Left ventricle myocardium inferior (tissue), 1 donor: ENCODE results near the gene ELMO1. TPM values are rescaled to one million over a fixed set of nuclear protein-coding genes. Genes with fewer than 3 reads are reported as not detected.

ENCODE experiments used
- DNase-seq: peaks from one replicate; pipeline ENCODE4 v3.0.0-alpha.2; 2020
- H3K27ac ChIP-seq: fragments of 200-600 bp; replicated peaks from 2 replicates; pipeline ENCODE4 v1.8.0; 2021
- H3K27me3 ChIP-seq: fragments of 200-600 bp; 2 replicates; pipeline ENCODE4 v1.8.0; 2021; ENCODE audit warnings: low read depth
- H3K36me3 ChIP-seq: fragments of 200-600 bp; 2 replicates; pipeline ENCODE4 v1.8.0; 2021
- H3K4me1 ChIP-seq: fragments of 200-600 bp; 2 replicates; pipeline ENCODE4 v1.8.0; 2021
- H3K4me3 ChIP-seq: fragments of 200-600 bp; 2 replicates; pipeline ENCODE4 v1.8.0; 2021; ENCODE audit warnings: mild to moderate bottlenecking, moderate library complexity
- H3K9me3 ChIP-seq: fragments of 200-600 bp; replicated peaks from 2 replicates; pipeline ENCODE4 v1.8.0; 2021
- CTCF ChIP-seq: fragments of 200-600 bp; IDR thresholded peaks from 2 replicates; pipeline ENCODE4 v1.8.0; 2021; ENCODE audit warnings: antibody characterized with exemption, mild to moderate bottlenecking, borderline replicate concordance
- intact Hi-C: fragments of 100-400 bp; cut with micrococcal nuclease; formaldehyde crosslinking; loops from one replicate; pipeline ENCODE4 v1.11.0; 2022
- total RNA-seq: library from RNA; stranded (reverse); fragmentation: NEBNext Ultra II Directional; extraction: Animal tissue kit (Norgen Biotek cat#: 25700); gene quantifications from one replicate; pipeline ENCODE4 v1.2.1, GENCODE V29; 2021
- donor health status: DM: no; HTN: yes; CAD: no; lungs with severe emphysema.

The ELMO1 gene
- total RNA-seq, 1 donor from 2014 or later, result 10.0 TPM

- DNase-seq, result peak; percentile 27
- Histone ChIP-seq H3K9me3 (no peaks in the 10 kb centered on the region), H3K27ac (peak overlapping the region; percentile 53), H3K4me1 (peaks cover 21% of the 10 kb centered on the region), H3K36me3 (no peaks in the 10 kb centered on the region), H3K27me3 (no peaks in the 10 kb centered on the region), H3K4me3 (no peak overlapping the region)
- TF ChIP-seq CTCF, result no peak
- intact Hi-C loops, result no loop called here
Observed at GRCh38 chr7:37369906-37370305, 78.8 kb downstream of the ELMO1 start.

GRCh38 chr7:37368540-37368939 lies 80.1 kb downstream of the ELMO1 start:
- Histone ChIP-seq H3K27me3 (no peaks in the 10 kb centered on the region), H3K4me1 (peaks cover 31% of the 10 kb centered on the region), H3K9me3 (no peaks in the 10 kb centered on the region), H3K36me3 (no peaks in the 10 kb centered on the region), H3K27ac (no peak overlapping the region), H3K4me3 (no peak overlapping the region)
- intact Hi-C loops, result no loop called here
- no peak for DNase-seq
- TF ChIP-seq CTCF, result no peak

- Histone ChIP-seq H3K27me3 (no peaks in the 10 kb centered on the region), H3K9me3 (no peaks in the 10 kb centered on the region), H3K4me1 (peaks cover 31% of the 10 kb centered on the region), H3K27ac (no peak overlapping the region), H3K36me3 (no peaks in the 10 kb centered on the region), H3K4me3 (no peak overlapping the region)
- intact Hi-C loops, result no loop called here
- DNase-seq, result no peak
- TF ChIP-seq CTCF, result no peak
Observed at GRCh38 chr7:37367010-37367409, 81.7 kb downstream of the ELMO1 start.

- DNase-seq, result no peak
- H3K36me3 ChIP-seq, result no peaks in the 10 kb centered on the region
- TF ChIP-seq CTCF, result no peak
- no peaks in the 10 kb centered on the region for H3K9me3 ChIP-seq
- intact Hi-C loops, result no loop called here
- H3K27ac ChIP-seq, result no peak overlapping the region
- H3K4me1 ChIP-seq, result peaks cover 31% of the 10 kb centered on the region
- no peaks in the 10 kb centered on the region for H3K27me3 ChIP-seq
- H3K4me3 ChIP-seq, result no peak overlapping the region
Observed at GRCh38 chr7:37366445-37366844, 82.2 kb downstream of the ELMO1 start.

DNA sequence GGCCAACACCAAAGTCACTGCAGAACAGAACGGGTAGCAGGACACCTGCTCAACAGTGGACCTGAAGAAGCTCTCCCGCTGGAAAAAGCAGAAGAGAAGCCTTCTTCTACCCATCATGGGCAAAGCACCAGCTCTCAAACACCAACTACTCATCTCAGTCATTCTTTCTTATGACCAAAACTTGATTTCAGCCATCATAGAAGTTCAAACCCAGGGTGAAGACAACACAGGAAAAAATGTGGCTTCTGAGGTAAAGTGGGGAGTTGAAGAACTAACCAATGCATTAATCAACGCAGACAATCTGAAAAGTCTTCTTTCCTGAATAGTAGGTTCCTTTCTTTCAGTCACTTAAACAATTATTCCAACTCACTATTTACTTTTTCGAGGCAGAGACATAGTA lies 83.3 kb downstream of the ELMO1 start:
- H3K36me3 ChIP-seq, result no peaks in the 10 kb centered on the region
- no peaks in the 10 kb centered on the region for H3K27me3 ChIP-seq
- H3K4me1 ChIP-seq, result peaks cover 31% of the 10 kb centered on the region
- H3K9me3 ChIP-seq, result no peaks in the 10 kb centered on the region
- no peak for TF ChIP-seq CTCF
- H3K4me3 ChIP-seq, result no peak overlapping the region
- intact Hi-C loops, result no loop called here
- no peak for DNase-seq
- H3K27ac ChIP-seq, result peak overlapping the region; percentile 13

GRCh38 chr7:37364856-37365255 lies 83.8 kb downstream of the ELMO1 start:
- intact Hi-C loops, result no loop called here
- H3K27ac ChIP-seq, result peak overlapping the region; percentile 13

More at GRCh38 chr7:37364856-37365255, 83.8 kb downstream of the ELMO1 start:
- Histone ChIP-seq H3K27me3 (no peaks in the 10 kb centered on the region), H3K4me1 (peaks cover 36% of the 10 kb centered on the region), H3K36me3 (no peaks in the 10 kb centered on the region), H3K4me3 (no peak overlapping the region), H3K9me3 (no peaks in the 10 kb centered on the region)
- no peak for DNase-seq
- no peak for TF ChIP-seq CTCF
